Activated naive CD8-positive, alpha-beta T cell treated with anti-CD3 and anti-CD28 coated beads, Interleukin-2, amount 50 U/mL, for 24 hours (primary cell): Measurements from ENCODE around the gene RPL36A.

ENCODE experiments used
- ATAC-seq: fragments of 150-1000 bp; cut with Tn5 transposase; one replicate; pipeline ENCODE4 v1.10.0; 2021
- DNase-seq: peaks from one replicate; pipeline ENCODE4 v3.0.0; 2021
- H3K27ac Mint-ChIP-seq: one replicate; pipeline ENCODE4 v1.8.0; 2021; ENCODE audit warnings: mild to moderate bottlenecking, mixed read lengths
- H3K27me3 Mint-ChIP-seq: one replicate; pipeline ENCODE4 v1.8.0; 2021; ENCODE audit warnings: mixed read lengths
- H3K36me3 Mint-ChIP-seq: one replicate; pipeline ENCODE4 v1.8.0; 2021; ENCODE audit warnings: low read depth, mixed read lengths
- H3K4me1 Mint-ChIP-seq: one replicate; pipeline ENCODE4 v1.8.0; 2021; ENCODE audit warnings: mixed read lengths
- H3K4me3 Mint-ChIP-seq: one replicate; pipeline ENCODE4 v1.8.0; 2021; ENCODE audit warnings: mild to moderate bottlenecking, moderate library complexity, mixed read lengths
- H3K9me3 Mint-ChIP-seq: one replicate; pipeline ENCODE4 v1.8.0; 2021; ENCODE audit warnings: mixed read lengths

The RPL36A gene

GRCh38 chrX:101408532-101408841 lies 17.7 kb downstream of the RPL36A start:
- peaks cover 4% of the 10 kb centered on the region for H3K27me3 Mint-ChIP-seq
- peak; percentile 44 for ATAC-seq
- peak overlapping the region; percentile 98 for H3K27ac Mint-ChIP-seq
- H3K4me3 Mint-ChIP-seq: peak overlapping the region; percentile 97
- DNase-seq: no peak
- peaks cover 47% of the 10 kb centered on the region for H3K4me1 Mint-ChIP-seq
- H3K36me3 Mint-ChIP-seq: peaks cover 29% of the 10 kb centered on the region
- H3K9me3 Mint-ChIP-seq: no peaks in the 10 kb centered on the region

DNA sequence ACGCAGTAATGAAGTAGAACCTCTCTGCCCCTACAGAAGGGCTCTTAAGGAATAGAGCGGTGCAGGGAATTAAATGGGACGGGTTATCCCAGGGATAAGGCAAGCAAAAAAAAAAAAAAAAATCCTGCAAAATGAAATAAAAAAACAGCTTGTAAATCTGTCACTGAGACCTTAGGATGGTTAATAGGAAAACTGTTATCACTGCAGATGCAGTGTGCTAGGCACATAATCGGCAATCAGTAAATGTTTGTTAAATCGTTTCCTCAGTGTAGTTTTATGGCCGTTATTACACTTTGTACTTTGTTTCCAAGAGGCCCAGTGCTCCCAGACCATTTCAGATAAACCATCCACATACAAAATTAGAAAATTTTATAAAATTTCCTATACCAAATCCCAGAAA lies 18.2 kb downstream of the RPL36A start:
- peaks cover 24% of the 10 kb centered on the region for H3K36me3 Mint-ChIP-seq

DNA sequence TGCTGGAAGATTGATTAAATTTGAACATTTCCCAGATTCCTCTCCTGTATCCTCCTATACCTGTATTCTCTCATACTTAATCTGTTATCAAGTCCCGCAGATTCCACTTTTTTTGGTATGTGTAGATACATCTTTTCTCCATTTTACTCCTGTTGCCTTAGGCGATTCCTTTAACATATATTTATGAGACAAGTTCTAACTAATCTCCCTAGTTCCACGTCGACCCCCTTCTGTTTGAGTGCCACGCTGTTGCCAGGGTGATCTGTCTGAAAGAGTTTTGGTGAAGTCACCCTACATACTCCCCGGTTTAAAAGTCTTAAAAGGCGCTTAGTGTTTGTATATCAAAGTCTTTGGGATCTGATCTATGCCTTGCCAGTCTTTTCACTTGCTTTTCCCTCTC lies 19.6 kb downstream of the RPL36A start:
- H3K9me3 Mint-ChIP-seq: no peaks in the 10 kb centered on the region
- H3K27ac Mint-ChIP-seq: peak overlapping the region; percentile 80
- peaks cover 55% of the 10 kb centered on the region for H3K4me1 Mint-ChIP-seq
- peaks cover 4% of the 10 kb centered on the region for H3K27me3 Mint-ChIP-seq
- no peak for ATAC-seq
- H3K4me3 Mint-ChIP-seq: peak overlapping the region; percentile 67
- H3K36me3 Mint-ChIP-seq: peaks cover 21% of the 10 kb centered on the region
- no peak for DNase-seq

More for the DNA sequence above, 18.2 kb downstream of the RPL36A start:
- peak overlapping the region; percentile 97 for H3K4me3 Mint-ChIP-seq
- peak overlapping the region; percentile 98 for H3K27ac Mint-ChIP-seq
- no peak for DNase-seq
- peaks cover 4% of the 10 kb centered on the region for H3K27me3 Mint-ChIP-seq
- no peak for ATAC-seq
- H3K9me3 Mint-ChIP-seq: no peaks in the 10 kb centered on the region
- H3K4me1 Mint-ChIP-seq: peaks cover 47% of the 10 kb centered on the region

GRCh38 chrX:101411984-101412383 lies 21.2 kb downstream of the RPL36A start:
- no peak overlapping the region for H3K27ac Mint-ChIP-seq
- ATAC-seq (no peak), DNase-seq (no peak)
- H3K27me3 Mint-ChIP-seq: peaks cover 4% of the 10 kb centered on the region
- H3K4me3 Mint-ChIP-seq: no peak overlapping the region
- peaks cover 18% of the 10 kb centered on the region for H3K36me3 Mint-ChIP-seq
- no peaks in the 10 kb centered on the region for H3K9me3 Mint-ChIP-seq
- H3K4me1 Mint-ChIP-seq: peaks cover 57% of the 10 kb centered on the region

GRCh38 chrX:101415180-101416145 lies 24.7 kb downstream of the RPL36A start:
- Mint-ChIP-seq H3K4me1 (peaks cover 62% of the 10 kb centered on the region), H3K9me3 (no peaks in the 10 kb centered on the region), H3K4me3 (no peak overlapping the region), H3K27ac (peak overlapping the region; percentile 91), H3K27me3 (no peaks in the 10 kb centered on the region), H3K36me3 (peaks cover 17% of the 10 kb centered on the region)
- no peak for DNase-seq
- ATAC-seq: peak; percentile 68

GRCh38 chrX:101416691-101417090 lies 25.9 kb downstream of the RPL36A start:
- Mint-ChIP-seq H3K27ac (no peak overlapping the region), H3K4me3 (no peak overlapping the region), H3K27me3 (no peaks in the 10 kb centered on the region), H3K36me3 (peaks cover 16% of the 10 kb centered on the region), H3K4me1 (peaks cover 54% of the 10 kb centered on the region), H3K9me3 (no peaks in the 10 kb centered on the region)
- ATAC-seq (no peak), DNase-seq (no peak)

GRCh38 chrX:101417190-101417589 lies 26.4 kb downstream of the RPL36A start:
- peak overlapping the region; percentile 97 for H3K27ac Mint-ChIP-seq
- no peak for DNase-seq
- peaks cover 49% of the 10 kb centered on the region for H3K4me1 Mint-ChIP-seq
- no peak for ATAC-seq
- H3K36me3 Mint-ChIP-seq: peaks cover 11% of the 10 kb centered on the region
- no peaks in the 10 kb centered on the region for H3K27me3 Mint-ChIP-seq
- no peaks in the 10 kb centered on the region for H3K9me3 Mint-ChIP-seq
- H3K4me3 Mint-ChIP-seq: peak overlapping the region; percentile 82

DNA sequence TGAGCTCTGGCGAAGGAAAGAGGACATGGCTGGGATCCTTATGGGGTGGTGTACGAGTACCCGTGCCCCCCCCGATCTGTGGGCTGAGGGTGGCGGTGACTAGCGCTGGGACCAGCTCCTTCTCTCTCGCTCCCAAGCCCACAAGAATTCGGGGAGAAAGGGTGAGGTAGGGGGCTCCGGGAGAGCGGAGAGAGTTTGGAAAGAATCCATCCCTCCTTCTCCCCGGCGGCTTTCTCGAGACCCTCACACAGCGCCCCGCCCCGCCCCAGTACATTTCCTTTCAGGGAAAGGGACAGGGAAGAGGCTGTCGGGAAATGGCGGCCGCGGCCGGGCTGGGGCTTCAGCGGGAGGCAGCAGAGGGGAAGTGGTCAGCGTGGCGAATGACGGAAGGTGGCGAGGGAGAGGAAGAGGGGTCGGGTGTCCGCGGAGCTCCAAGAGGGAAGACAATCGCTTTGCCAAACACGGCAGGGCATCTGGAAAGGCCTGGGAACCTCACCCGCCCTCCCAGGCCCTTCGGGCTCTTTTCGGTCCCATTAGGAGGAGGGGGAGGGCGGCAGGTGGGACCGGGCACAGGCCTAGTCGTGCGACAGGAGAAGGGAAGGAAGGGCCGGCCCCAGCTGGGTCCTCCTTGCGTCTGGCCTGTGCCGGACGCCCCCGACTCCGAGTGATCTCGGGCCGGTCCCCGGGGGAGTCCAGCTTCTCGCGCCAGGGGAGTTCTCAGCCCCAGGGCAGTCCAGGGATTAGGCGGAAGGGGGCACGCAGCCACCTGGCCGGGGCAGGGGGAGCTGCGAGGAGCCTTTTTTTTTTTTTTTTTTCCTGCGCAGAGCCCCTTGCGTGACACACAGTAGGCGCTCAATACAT lies 27.4 kb downstream of the RPL36A start:
- H3K9me3 Mint-ChIP-seq: no peaks in the 10 kb centered on the region
- H3K36me3 Mint-ChIP-seq: peaks cover 2% of the 10 kb centered on the region
- peak; percentile 45 for ATAC-seq
- peak overlapping the region; percentile 97 for H3K27ac Mint-ChIP-seq
- peak overlapping the region; percentile 82 for H3K4me3 Mint-ChIP-seq
- H3K4me1 Mint-ChIP-seq: peaks cover 40% of the 10 kb centered on the region
- DNase-seq: peak; percentile 50
- no peaks in the 10 kb centered on the region for H3K27me3 Mint-ChIP-seq

DNA sequence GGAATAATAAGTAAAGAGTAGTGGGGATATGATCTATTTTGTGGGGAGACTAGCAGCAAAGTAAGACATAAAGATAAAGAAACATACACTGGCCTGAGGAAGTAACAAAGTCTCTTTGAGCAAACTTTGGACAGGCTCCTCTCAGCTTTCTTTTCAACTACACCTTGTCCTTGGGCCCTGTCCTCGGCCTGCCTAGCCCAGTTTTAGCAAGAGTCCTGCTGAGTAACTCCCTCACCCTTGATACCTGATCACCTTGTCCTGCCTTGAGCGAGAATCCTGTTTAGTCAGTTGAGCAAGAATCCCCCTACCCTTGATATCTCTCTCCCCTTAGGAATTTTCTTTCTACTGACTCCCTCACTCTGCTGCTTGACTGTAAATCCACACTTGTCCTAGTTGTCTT lies 28.7 kb downstream of the RPL36A start:
- ATAC-seq (no peak), DNase-seq (no peak)
- Mint-ChIP-seq H3K4me3 (peak overlapping the region; percentile 82), H3K27me3 (no peaks in the 10 kb centered on the region), H3K36me3 (peaks cover 2% of the 10 kb centered on the region), H3K4me1 (peaks cover 36% of the 10 kb centered on the region), H3K27ac (peak overlapping the region; percentile 97), H3K9me3 (no peaks in the 10 kb centered on the region)

DNA sequence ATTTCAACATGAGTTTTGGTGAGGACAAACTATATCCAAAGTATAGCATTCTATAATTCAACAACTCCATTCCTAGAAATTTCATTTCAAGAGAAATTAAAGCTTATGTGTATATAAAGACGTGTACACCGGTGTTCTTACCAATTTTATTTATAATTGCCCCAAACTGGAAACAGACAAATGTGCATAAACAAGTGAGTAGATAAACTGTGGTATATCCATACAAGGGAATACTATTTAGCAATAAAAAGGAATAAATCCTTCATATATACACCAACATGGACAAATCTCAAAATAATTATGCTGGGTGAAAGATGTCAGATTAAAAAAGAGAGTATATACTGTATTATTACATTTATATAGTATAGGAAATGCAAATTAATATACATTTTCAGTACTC lies 37.1 kb downstream of the RPL36A start:
- H3K27me3 Mint-ChIP-seq: no peaks in the 10 kb centered on the region
- H3K4me3 Mint-ChIP-seq: no peak overlapping the region
- H3K27ac Mint-ChIP-seq: no peak overlapping the region
- H3K9me3 Mint-ChIP-seq: no peaks in the 10 kb centered on the region
- DNase-seq (no peak), ATAC-seq (no peak)
- H3K4me1 Mint-ChIP-seq: peaks cover 15% of the 10 kb centered on the region
- peaks cover 39% of the 10 kb centered on the region for H3K36me3 Mint-ChIP-seq

DNA sequence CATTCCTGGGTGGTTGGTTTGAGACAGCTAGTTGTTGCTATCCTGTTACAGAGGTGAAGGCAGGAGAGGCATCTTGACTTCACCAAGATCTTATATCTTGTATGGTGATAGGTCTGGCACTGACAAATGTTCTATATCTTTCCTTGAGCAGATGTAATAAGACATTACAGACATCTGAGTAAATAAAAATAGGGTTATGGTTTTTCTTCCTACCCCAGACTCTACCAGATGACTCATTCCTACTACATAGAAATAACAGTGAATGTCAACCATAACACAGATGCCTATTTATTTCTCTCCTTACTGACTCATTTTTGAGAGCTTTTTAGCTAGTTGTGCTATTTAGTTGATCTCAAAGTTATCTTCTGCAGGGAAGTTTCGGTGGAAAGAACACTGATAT lies 39.1 kb downstream of the RPL36A start:
- Mint-ChIP-seq H3K36me3 (peaks cover 38% of the 10 kb centered on the region), H3K27ac (peak overlapping the region; percentile 83), H3K4me1 (peaks cover 15% of the 10 kb centered on the region), H3K4me3 (peak overlapping the region; percentile 10), H3K9me3 (no peaks in the 10 kb centered on the region), H3K27me3 (no peaks in the 10 kb centered on the region)
- peak; percentile 83 for ATAC-seq
- DNase-seq: no peak

GRCh38 chrX:101430457-101431078 lies 39.8 kb downstream of the RPL36A start:
- ATAC-seq (peak; percentile 91), DNase-seq (no peak)
- Mint-ChIP-seq H3K36me3 (peaks cover 37% of the 10 kb centered on the region), H3K27ac (peak overlapping the region; percentile 83), H3K9me3 (no peaks in the 10 kb centered on the region), H3K4me1 (peaks cover 15% of the 10 kb centered on the region), H3K27me3 (no peaks in the 10 kb centered on the region), H3K4me3 (peak overlapping the region; percentile 10)

GRCh38 chrX:101442085-101442484 lies 51.3 kb downstream of the RPL36A start:
- DNase-seq: no peak
- no peak for ATAC-seq
- Mint-ChIP-seq H3K9me3 (no peaks in the 10 kb centered on the region), H3K27me3 (no peaks in the 10 kb centered on the region), H3K27ac (no peak overlapping the region), H3K4me3 (no peak overlapping the region), H3K36me3 (peaks cover 31% of the 10 kb centered on the region), H3K4me1 (no peaks in the 10 kb centered on the region)
